ENCODE data around the gene EPRS1.
"Not testable (repeated sequence)": the region's sequence is repeated elsewhere in the genome, so short reads cannot be mapped to it uniquely, and the experiment has no call there.

EPRS1 gene

GRCh38 chr1:220043646-220044045 is 2.7 kb downstream of the EPRS1 start:
- no peak for DNase-seq
- no peaks in the 10 kb centered on the region for H3K27me3 ChIP-seq
- no peak overlapping the region for H3K4me3 ChIP-seq (ENCODE audit: low read depth, low read length)
- peaks cover 5% of the 10 kb centered on the region; the same call in 1 of the 2 replicates for H3K4me1 ChIP-seq
- H3K9me3 ChIP-seq, result no peaks in the 10 kb centered on the region
- peaks cover 16% of the 10 kb centered on the region for H3K36me3 ChIP-seq
- no peak for TF ChIP-seq CTCF (IDR thresholded peaks at IDR 0.05; ENCODE audit: low read depth, low read length)

- no peak for TF ChIP-seq CTCF (IDR thresholded peaks at IDR 0.05; ENCODE audit: low read depth, low read length)
- H3K4me1 ChIP-seq, result peaks cover 5% of the 10 kb centered on the region; the same call in 1 of the 2 replicates
- no peak overlapping the region for H3K4me3 ChIP-seq (ENCODE audit: low read depth, low read length)
- DNase-seq, result no peak
- H3K36me3 ChIP-seq, result peaks cover 30% of the 10 kb centered on the region
- H3K27me3 ChIP-seq, result no peaks in the 10 kb centered on the region
- H3K9me3 ChIP-seq, result no peaks in the 10 kb centered on the region
These were observed 6.2 kb downstream of the EPRS1 start for GRCh38 chr1:220040028-220040596.

GRCh38 chr1:220038640-220039039 is 7.7 kb downstream of the EPRS1 start:
- no peaks in the 10 kb centered on the region for H3K9me3 ChIP-seq
- DNase-seq, result no peak
- TF ChIP-seq CTCF (IDR thresholded peaks at IDR 0.05; ENCODE audit: low read depth, low read length), result no peak
- H3K27me3 ChIP-seq, result no peaks in the 10 kb centered on the region
- peaks cover 38% of the 10 kb centered on the region for H3K36me3 ChIP-seq
- no peak overlapping the region for H3K4me3 ChIP-seq (ENCODE audit: low read depth, low read length)
- peaks cover 2% of the 10 kb centered on the region; the same call in 1 of the 2 replicates for H3K4me1 ChIP-seq

- H3K27me3 ChIP-seq; H3K4me1 ChIP-seq; H3K9me3 ChIP-seq; H3K4me3 ChIP-seq (ENCODE audit: low read depth, low read length); DNase-seq: not testable (repeated sequence)
- peaks cover 40% of the 10 kb centered on the region for H3K36me3 ChIP-seq
These were observed 8.5 kb downstream of the EPRS1 start for GRCh38 chr1:220037810-220038209.

GRCh38 chr1:220032911-220033310 is 13.4 kb downstream of the EPRS1 start:
- no peaks in the 10 kb centered on the region for H3K4me1 ChIP-seq
- no peak overlapping the region for H3K4me3 ChIP-seq (ENCODE audit: low read depth, low read length)
- no peak for TF ChIP-seq CTCF (IDR thresholded peaks at IDR 0.05; ENCODE audit: low read depth, low read length)
- DNase-seq, result no peak
- H3K9me3 ChIP-seq, result no peaks in the 10 kb centered on the region
- H3K27me3 ChIP-seq, result no peaks in the 10 kb centered on the region
- peaks cover 51% of the 10 kb centered on the region for H3K36me3 ChIP-seq

GRCh38 chr1:220031287-220031686 is 15.0 kb downstream of the EPRS1 start:
- Histone ChIP-seq H3K4me3 (ENCODE audit: low read depth, low read length) (no peak overlapping the region), H3K27me3 (no peaks in the 10 kb centered on the region), H3K9me3 (no peaks in the 10 kb centered on the region), H3K4me1 (no peaks in the 10 kb centered on the region), H3K36me3 (peaks cover 47% of the 10 kb centered on the region)
- no peak for DNase-seq
- no peak for TF ChIP-seq CTCF (IDR thresholded peaks at IDR 0.05; ENCODE audit: low read depth, low read length)

All from BE2C (cell line).